Measurements from ENCODE around the gene TLN1. TPM values are rescaled to one million over a fixed set of nuclear protein-coding genes. Genes with fewer than 3 reads are reported as not detected.

TLN1 gene
- total RNA-seq, 1 experiment from 2014 or later = 652 TPM

- H3K9me3 ChIP-seq = no peaks in the 10 kb centered on the region
- peak overlapping the region; percentile 88 for H3K4me3 ChIP-seq
- peak; percentile 45 for DNase-seq
- H3K36me3 ChIP-seq = peaks cover 81% of the 10 kb centered on the region
- H3K27me3 ChIP-seq = no peaks in the 10 kb centered on the region
Observed at GRCh38 chr9:35686222-35687203, 45.5 kb downstream of the TLN1 start.

DNA sequence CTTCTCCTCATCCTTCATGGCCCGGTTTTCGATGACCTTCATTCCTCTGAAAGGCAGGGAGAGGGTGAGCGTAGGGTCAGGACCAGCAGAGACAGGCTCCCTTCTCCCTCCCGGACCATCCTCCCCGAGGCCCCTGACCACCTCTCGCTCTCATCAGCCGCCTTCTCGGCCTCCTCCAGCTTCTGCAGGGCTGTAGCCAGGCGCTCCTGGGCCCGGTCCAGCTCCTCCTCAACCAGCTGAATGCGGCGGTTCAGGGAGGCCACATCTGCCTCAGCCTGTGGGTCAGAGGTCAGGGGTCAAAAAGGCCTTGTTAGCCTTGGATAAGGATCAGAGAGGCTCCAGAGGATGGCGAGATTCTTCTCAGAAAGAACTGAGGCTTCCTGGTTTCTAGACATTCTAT lies 46.5 kb downstream of the TLN1 start:
- Histone ChIP-seq H3K4me3 (no peak overlapping the region), H3K9me3 (no peaks in the 10 kb centered on the region), H3K36me3 (peaks cover 85% of the 10 kb centered on the region), H3K27me3 (no peaks in the 10 kb centered on the region)
- no peak for DNase-seq

DNA sequence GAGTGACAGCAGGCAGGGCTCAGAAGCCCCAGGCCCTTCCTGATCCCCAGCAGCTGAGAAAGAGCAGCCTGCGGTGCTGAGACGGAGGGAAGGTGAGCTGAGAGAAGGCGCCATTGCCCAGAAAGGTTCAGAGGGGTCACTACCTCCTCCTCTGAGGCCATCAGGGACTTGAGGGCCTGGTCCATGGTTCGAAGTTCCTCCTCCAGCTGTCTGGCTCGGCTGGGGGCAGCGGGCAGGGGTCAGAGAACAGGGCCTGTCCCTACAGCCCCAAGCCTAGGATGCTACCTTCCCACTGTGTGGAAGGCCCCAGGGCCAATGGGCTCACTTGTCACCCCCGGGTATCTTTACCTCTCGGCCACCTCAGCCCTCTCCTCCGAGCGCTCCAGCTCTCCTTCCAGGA lies 47.1 kb downstream of the TLN1 start:
- Histone ChIP-seq H3K27me3 (no peaks in the 10 kb centered on the region), H3K9me3 (no peaks in the 10 kb centered on the region), H3K36me3 (peaks cover 85% of the 10 kb centered on the region), H3K4me3 (no peak overlapping the region)
- DNase-seq = no peak

DNA sequence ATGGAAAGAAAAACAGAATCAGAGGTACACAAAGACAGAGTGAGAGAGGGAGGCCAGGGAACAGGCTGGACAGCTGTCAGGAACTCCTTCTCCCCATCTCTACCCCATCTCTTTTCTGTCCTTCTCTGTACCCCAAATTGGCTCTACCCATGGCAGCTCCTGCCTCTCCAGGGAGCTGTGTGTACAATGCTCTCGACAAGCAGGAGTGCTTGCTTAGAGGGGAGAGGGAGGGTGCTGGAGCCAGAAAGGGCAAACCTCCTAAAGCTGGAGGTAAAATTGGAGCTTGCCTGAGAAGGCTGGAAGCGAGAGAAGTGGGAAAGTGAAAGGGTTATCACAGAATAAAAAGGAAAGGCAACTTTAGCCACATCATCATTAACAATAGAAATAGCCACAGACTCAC lies 48.7 kb downstream of the TLN1 start:
- peaks cover 72% of the 10 kb centered on the region for H3K36me3 ChIP-seq
- no peak for DNase-seq

GRCh38 chr9:35682520-35683315 lies 49.3 kb downstream of the TLN1 start:
- Histone ChIP-seq H3K4me3 (no peak overlapping the region), H3K36me3 (peaks cover 65% of the 10 kb centered on the region)
- peak; percentile 43 for DNase-seq

More for the DNA sequence above, 48.7 kb downstream of the TLN1 start:
- Histone ChIP-seq H3K4me3 (no peak overlapping the region), H3K9me3 (no peaks in the 10 kb centered on the region), H3K27me3 (no peaks in the 10 kb centered on the region)

DNA sequence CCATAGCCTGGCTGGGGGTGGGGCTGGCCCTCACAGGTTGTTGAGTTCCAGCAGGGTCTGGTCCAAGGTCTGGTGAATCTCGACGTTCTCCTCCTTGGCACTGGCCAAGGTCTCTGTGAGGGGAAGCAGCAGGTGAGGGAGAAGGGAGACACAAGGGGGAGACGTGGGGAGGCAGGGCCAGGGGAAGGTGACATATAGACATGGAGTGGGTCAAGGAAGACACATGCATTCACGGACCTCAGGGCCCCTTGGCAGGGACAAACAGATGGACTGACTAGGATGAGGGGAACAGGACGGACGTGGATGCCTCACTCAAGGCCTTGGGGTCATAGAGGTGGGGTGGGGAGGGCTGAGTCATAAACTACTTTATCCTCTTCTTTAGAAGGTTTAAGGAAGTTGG lies 49.9 kb downstream of the TLN1 start:
- H3K9me3 ChIP-seq = no peaks in the 10 kb centered on the region
- H3K4me3 ChIP-seq = no peak overlapping the region
- peak; percentile 33 for DNase-seq
- no peaks in the 10 kb centered on the region for H3K27me3 ChIP-seq
- peaks cover 59% of the 10 kb centered on the region for H3K36me3 ChIP-seq

More at GRCh38 chr9:35682520-35683315, 49.3 kb downstream of the TLN1 start:
- no peaks in the 10 kb centered on the region for H3K9me3 ChIP-seq
- no peaks in the 10 kb centered on the region for H3K27me3 ChIP-seq

GRCh38 chr9:35681341-35682002 lies 50.5 kb downstream of the TLN1 start:
- peak; percentile 52 for DNase-seq
- Histone ChIP-seq H3K9me3 (no peaks in the 10 kb centered on the region), H3K4me3 (no peak overlapping the region), H3K27me3 (no peaks in the 10 kb centered on the region), H3K36me3 (peaks cover 53% of the 10 kb centered on the region)

DNA sequence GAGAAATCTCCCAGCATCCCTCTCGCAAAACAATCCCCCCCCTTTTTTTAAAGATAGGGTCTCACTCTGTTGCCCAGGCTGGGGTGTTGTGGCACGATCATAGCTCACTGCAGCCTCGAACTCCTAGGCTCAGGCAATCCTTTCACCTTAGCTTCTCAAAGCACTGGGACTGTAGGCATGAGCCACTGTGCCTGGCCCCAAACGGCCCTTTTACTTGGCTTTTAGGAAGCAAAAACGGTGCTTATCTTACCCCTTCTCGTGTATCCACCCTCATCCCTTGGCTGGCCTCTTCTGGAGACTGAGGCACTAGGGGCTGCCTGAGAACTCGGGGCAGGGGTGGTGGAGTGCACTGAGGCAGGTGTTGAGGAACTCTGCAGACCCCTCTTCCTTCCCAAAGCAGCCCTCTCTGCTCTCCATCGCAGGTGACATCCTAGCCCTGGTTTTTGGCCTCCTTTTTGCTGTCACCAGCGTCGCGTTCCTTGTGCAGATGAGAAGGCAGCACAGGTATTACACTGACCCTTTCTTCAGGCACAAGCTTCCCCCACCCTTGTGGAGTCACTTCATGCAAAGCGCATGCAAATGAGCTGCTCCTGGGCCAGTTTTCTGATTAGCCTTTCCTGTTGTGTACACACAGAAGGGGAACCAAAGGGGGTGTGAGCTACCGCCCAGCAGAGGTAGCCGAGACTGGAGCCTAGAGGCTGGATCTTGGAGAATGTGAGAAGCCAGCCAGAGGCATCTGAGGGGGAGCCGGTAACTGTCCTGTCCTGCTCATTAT lies 51.5 kb downstream of the TLN1 start:
- Histone ChIP-seq H3K36me3 (peaks cover 43% of the 10 kb centered on the region), H3K9me3 (no peaks in the 10 kb centered on the region), H3K4me3 (no peak overlapping the region), H3K27me3 (no peaks in the 10 kb centered on the region)
- DNase-seq = peak; percentile 88

DNA sequence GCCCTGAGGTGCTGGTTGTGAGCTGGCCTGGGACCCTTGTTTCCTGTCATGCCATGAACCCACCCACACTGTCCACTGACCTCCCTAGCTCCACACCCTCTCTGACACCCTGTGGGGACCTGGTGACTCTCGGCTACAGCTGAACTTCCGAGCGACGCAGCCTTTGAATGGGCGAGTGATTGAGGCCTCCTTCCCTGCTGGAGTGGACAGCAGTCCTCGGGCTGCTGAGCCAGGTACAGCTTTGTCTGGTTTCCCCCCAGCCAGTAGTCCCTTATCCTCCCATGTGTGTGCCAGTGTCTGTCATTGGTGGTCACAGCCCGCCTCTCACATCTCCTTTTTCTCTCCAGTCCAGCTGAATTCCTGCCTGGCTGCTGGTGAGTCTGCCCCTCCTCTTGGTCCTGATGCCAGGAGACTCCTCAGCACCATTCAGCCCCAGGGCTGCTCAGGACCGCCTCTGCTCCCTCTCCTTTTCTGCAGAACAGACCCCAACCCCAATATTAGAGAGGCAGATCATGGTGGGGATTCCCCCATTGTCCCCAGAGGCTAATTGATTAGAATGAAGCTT lies 52.1 kb downstream of the TLN1 start:
- Histone ChIP-seq H3K4me3 (no peak overlapping the region), H3K36me3 (peaks cover 37% of the 10 kb centered on the region), H3K9me3 (no peaks in the 10 kb centered on the region), H3K27me3 (no peaks in the 10 kb centered on the region)
- DNase-seq = no peak

DNA sequence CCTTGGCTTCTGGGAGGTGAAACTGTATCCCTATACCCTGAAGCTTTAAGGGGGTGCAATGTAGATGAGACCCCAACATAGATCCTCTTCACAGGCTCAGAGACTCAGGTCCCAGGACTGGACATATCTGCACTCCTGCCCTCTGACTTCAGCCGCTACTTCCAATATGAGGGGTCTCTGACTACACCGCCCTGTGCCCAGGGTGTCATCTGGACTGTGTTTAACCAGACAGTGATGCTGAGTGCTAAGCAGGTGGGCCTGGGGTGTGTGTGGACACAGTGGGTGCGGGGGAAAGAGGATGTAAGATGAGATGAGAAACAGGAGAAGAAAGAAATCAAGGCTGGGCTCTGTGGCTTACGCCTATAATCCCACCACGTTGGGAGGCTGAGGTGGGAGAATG lies 52.9 kb downstream of the TLN1 start:
- H3K27me3 ChIP-seq = no peaks in the 10 kb centered on the region
- peaks cover 29% of the 10 kb centered on the region for H3K36me3 ChIP-seq
- no peak for DNase-seq
- no peaks in the 10 kb centered on the region for H3K9me3 ChIP-seq
- no peak overlapping the region for H3K4me3 ChIP-seq

- Histone ChIP-seq H3K27me3 (no peaks in the 10 kb centered on the region), H3K36me3 (no peaks in the 10 kb centered on the region), H3K4me3 (no peak overlapping the region), H3K9me3 (no peaks in the 10 kb centered on the region)
- no peak for DNase-seq
Observed at GRCh38 chr9:35675732-35676392, 56.1 kb downstream of the TLN1 start.

GRCh38 chr9:35675204-35675603 lies 56.8 kb downstream of the TLN1 start:
- Histone ChIP-seq H3K36me3 (no peaks in the 10 kb centered on the region), H3K9me3 (no peaks in the 10 kb centered on the region), H3K27me3 (no peaks in the 10 kb centered on the region), H3K4me3 (no peak overlapping the region)
- no peak for DNase-seq

DNA sequence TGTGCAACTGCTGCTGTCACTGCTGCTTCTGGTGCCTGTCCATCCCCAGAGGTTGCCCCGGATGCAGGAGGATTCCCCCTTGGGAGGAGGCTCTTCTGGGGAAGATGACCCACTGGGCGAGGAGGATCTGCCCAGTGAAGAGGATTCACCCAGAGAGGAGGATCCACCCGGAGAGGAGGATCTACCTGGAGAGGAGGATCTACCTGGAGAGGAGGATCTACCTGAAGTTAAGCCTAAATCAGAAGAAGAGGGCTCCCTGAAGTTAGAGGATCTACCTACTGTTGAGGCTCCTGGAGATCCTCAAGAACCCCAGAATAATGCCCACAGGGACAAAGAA lies 58.0 kb downstream of the TLN1 start:
- H3K36me3 ChIP-seq = no peaks in the 10 kb centered on the region
- no peaks in the 10 kb centered on the region for H3K27me3 ChIP-seq
- DNase-seq = no peak
- H3K4me3 ChIP-seq = no peak overlapping the region
- no peaks in the 10 kb centered on the region for H3K9me3 ChIP-seq

DNA sequence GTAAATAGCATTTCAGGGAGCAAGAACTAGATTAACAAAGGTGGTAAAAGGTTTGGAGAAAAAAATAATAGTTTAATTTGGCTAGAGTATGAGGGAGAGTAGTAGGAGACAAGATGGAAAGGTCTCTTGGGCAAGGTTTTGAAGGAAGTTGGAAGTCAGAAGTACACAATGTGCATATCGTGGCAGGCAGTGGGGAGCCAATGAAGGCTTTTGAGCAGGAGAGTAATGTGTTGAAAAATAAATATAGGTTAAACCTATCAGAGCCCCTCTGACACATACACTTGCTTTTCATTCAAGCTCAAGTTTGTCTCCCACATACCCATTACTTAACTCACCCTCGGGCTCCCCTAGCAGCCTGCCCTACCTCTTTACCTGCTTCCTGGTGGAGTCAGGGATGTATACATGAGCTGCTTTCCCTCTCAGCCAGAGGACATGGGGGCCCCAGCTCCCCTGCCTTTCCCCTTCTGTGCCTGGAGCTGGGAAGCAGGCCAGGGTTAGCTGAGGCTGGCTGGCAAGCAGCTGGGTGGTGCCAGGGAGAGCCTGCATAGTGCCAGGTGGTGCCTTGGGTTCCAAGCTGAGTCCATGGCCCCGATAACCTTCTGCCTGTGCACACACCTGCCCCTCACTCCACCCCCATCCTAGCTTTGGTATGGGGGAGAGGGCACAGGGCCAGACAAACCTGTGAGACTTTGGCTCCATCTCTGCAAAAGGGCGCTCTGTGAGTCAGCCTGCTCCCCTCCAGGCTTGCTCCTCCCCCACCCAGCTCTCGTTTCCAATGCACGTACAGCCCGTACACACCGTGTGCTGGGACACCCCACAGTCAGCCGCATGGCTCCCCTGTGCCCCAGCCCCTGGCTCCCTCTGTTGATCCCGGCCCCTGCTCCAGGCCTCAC lies 58.6 kb downstream of the TLN1 start, which contains the start of gene CA9:
TSS of gene CA9 (plus strand) at position 797 of the 893 bp plus-strand sequence. CDS start at position 829, 32 bp downstream.
- Histone ChIP-seq H3K27me3 (no peaks in the 10 kb centered on the region), H3K4me3 (no peak within 1 kb of the TSS), H3K9me3 (no peaks in the 10 kb centered on the region), H3K36me3 (no peaks in the 10 kb centered on the region)
- peak; percentile 76 for DNase-seq

All from MG63 (cell line).